Stimulated activated naive CD4-positive, alpha-beta T cell treated with Interleukin-2 at 50 U/mL for 16 hours (primary cell): ENCODE measurements around the gene CPA5.

Experiments
- DNase-seq: peaks from one replicate; lab custom pipeline; 2025; lab: John Stamatoyannopoulos, UW

Gene CPA5

DNA sequence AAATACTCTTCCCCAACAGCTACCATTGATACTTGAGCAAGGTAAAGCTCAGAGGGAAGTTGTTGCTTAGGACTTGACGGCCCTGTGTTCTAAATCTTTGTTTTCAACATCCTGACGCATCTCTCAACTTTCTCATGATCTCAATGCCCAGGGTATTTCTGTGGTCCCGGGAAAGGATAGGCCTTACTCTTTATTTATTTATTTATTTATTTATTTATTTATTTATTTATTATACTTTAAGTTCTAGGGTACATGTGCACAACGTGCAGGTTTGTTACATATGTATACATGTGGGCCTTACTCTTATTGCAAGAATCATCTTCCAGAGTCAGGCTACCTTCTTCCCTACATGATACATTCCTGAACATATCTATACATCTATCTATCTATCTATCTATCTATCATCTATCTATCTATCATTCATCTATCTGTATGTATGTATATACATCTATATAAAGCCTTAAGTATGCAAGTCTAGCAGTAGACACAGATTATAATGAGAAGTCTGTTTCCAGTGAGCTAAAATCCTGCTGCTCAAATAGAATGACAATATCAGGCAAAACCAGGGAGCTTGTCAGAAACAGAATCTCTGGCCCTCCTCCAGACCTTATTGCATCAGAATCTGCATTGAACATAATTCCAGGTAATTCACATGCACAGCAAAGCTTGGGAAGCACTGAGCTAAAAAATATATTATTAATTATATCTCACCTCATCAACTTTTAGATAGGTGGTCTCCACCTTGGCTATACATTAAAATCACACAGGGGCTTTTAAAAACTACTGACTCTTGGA, 12.2 kb upstream of the CPA5 start:
- no peak for DNase-seq

DNA sequence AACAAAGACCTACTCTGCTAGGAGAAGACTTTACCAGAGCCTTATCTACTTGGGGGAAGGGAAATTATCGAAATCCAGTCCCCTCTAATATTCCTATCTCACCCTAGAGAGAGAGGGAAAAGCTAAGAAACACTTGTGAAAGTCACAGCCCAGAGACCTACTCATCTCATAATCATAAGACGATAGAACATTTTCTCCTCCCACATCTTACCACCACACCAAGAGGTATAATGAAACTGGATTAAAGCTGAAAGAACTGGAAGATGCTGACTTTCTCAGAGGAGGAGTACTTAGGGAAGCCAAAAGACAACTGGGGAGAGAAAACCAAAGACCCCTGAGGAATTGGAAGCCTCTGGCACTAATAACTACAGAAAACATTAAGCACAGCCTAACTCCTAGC, 10.8 kb upstream of the CPA5 start:
- DNase-seq = no peak

DNA sequence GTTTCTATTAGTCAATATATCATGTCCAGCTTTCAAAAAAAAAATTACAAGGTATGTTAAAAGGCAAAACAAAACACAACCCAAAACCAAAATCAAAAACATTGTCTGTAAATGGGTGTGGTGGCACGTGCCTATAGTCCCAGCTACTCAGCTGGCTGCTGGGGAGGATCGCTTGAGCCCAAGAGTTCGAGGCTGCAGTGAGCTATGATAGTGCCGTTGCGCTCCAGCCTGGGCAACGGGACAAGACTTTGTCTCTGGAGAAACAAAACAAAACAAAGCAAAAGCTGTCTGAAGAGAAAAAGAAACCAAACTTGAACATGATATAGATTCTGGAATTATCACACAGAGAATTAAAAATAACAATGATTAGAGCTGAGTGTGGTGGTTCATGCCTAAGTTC, 10.3 kb upstream of the CPA5 start:
- DNase-seq = no peak

DNA sequence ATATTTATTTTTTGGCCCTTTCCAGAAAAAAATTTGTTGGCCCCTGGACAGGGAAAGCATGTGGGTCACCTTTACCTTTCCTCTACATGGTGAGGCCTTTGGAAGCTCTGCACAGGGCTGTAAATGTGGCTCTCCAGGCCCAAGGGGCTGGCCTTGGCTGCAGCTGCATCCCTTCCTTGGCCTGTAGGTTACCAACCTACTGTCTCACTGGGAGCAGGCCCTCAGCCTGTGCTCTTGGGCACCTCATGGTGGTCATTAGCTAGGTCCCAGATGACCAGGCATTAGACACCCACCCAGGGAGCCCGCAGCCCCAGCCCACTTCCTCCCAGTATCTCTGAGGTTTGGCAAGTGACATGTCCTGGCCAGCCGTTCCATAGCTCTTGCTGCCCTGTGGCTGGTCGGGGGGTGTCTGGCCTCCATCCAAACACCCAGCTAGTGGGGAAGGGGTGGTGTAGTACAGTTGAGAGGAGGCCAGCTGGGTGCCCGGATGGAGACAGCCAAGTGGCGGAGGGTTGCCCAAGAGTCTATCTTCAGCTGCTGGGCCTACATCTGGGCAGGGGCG, 7.1 kb upstream of the CPA5 start:
- no peak for DNase-seq

DNA sequence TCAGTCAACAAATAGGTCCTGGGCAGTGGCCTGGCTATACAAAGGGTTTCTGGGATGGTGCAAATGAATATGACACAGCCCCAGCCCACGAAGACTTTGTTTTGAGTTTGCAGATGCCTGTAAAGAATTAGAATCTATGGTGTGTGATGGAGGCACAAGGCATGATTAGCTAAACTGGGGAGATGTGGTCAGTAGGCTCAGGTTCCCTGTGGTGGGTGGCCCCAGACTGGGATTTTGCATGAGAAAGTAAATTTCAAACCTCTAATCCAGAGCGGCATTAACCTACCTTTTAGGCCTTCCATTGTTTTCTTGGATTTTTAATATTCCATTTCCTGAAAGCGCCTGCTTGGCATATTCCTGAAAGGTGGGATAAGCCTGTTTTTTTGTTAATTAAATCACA, 6.4 kb upstream of the CPA5 start:
- DNase-seq = no peak

DNA sequence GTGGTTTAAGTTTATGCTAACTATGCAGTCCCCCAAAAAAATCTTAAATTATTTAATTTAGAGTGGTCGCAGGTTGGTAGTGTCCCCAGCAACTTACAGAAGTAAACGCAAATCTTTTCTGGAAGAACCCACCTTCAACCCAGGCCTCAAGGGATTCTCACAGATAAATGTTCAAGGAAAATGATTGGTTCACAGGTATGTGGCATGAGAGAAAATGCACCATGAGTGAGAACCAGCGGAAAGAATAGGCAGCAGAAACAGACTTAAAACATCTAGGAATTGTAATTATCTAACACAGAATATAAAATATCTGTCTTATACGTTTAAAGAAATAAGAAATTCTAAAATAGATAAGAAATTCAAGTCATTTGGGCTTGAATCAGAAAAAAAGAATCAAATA, 2.7 kb upstream of the CPA5 start:
- no peak for DNase-seq

DNA sequence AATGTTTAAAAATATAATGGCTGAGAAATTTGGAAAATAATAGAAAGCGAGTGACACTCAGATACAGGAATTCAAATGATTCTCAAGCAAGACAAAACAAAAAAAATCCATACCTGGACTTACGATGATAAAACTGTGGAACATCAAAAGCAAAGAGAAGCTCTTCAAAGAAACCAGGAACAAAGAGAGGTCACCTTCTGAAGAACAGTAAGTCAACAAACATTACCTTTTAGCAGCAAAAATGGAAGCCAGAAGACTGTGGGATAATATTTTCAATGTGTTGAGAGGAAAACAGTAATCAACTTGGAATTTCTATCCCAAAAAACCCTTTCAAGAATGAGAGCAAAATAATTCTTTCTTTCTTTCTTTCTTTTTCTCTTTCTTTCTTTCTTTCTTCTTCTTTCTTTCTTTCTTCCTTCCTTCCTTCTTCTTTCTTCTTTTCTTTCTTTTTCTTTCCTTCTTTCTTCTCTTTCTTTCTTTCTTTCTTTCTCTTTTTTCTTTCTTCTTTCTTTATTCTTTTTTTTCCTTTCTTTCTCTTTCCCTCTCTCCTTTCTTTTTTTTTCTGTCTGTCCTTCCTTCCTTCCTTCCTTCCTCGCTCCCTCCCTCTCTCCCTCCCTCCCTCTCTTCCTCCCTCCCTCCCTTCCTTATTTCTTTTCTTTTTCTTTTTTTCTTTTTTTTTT, 1.8 kb upstream of the CPA5 start:
- no peak for DNase-seq

DNA sequence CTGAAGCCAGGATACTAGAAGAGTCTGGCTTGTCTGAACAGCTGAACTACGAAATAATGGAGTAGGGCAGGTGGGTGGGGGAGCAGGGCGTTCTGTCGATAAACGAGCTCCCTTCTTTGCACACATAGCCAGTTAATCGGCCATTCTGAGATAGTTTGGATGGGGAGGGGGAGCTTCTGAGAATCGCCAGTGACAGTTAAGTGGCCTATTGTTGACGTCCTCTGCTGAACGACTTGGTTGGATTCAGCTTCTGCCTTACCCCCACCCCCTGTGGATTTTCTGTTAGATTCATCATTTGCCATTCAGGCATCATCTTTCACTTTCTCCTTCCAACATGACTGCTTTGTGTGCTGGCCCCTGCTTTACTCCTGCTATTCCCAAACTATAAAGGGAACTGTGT, 520 bp downstream of the CPA5 start:
- no peak for DNase-seq

DNA sequence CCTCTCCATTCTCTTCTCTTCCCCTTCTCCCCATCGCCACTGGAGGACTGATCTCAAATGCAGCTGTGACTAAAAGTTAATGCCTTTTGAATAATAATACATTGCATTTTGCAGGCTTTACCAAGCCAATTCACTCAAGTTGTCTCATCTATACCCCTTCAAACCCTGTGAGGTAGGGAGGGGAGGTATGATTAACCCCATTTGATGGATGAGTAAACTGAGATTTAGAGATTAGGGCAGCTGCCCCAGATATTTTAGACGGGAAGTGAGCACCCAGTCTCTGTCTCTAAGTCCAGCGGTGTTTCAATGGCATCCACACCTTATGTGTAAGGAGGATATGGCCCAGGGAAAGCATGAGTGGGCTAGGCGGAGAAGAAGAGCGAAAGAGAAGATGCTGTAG, 1.1 kb downstream of the CPA5 start:
- no peak for DNase-seq

DNA sequence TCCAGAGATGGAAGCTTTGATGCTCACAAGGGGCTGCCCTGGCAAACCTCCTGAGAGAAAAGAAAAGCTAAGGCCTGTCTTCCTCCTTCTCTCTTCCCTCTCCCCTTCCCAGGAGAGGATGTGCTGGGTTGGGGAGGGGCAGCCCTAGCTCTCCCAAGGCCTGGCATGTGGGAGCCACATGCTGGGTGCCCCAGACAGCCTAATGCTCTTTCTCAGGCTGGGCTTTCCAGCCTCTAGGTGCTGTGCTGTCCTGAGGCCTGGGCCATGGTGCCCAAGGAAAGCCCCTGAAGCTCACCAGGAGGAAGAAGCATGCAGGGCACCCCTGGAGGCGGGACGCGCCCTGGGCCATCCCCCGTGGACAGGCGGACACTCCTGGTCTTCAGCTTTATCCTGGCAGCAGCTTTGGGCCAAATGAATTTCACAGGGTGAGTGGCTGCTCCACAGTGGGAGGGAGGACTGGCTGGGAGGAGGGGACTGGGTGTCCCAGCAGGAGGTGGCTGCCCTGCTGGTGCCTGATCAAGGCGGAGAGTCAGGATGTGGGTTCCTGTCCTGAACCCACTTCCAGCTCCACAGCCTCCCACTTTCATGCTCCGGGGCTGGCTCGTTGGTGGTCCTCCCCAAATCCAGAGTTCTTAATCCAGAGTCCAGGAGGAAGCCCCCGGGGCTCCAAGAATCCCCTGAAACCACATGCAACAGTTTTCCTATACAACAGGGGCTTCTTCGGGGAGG, 1.7 kb downstream of the CPA5 start:
- DNase-seq = no peak

DNA sequence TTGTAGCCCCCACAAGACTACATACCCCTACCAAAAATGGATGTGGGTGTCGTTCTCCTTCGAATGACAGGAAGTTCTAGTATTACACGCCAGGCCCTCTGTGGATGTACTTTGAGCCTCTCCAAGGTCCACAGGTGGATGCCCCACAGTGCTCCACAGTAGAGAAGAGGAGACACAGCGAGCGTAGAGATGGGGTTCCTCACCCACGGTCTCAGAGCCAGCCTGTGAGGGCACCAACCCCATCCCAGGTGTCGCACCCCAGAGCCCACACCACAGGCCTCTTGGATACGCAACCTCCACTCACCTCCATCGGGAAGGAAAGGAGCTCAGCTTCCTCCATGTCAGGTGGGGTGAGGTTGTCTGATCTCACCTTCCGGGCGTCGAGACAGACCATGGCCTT, 2.3 kb downstream of the CPA5 start:
- DNase-seq = no peak

DNA sequence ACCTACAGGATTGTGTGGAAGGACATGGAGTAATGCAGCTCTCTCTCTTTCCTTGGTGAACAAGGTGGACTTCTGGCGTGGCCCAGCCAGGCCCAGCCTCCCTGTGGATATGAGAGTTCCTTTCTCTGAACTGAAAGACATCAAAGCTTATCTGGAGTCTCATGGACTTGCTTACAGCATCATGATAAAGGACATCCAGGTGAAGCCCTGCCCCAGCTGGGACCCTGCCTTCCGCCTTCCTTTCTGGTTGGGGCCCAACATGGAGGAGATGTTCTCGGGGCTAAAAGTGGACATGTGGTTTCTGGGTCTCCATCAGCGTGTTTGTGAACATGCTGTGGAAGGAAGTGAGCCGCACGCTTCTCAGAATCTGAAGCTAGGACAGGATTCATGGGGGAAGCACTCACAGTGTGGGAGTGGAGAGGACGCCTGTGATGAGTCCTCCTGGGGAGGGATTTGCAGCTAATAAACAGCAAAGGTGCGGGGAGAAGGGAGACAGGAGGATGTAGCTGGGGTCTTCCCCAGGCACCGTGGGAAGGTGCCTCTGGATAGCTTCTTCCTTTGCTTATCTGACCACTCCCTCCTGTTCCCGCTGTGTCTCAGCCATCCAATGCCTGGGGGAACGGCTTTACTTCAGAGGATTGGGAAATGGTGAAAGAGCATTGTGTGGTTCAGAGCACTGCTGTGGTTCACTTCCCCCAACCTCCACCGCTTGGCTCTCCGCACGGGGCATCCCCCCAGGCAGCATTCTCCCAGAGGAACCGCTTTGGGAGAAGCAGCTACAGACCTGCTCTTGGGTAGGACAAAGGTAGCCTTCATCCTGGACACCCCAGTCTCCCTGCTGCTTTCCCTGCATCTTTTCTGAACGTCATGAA, 5.5 kb downstream of the CPA5 start:
- no peak for DNase-seq

DNA sequence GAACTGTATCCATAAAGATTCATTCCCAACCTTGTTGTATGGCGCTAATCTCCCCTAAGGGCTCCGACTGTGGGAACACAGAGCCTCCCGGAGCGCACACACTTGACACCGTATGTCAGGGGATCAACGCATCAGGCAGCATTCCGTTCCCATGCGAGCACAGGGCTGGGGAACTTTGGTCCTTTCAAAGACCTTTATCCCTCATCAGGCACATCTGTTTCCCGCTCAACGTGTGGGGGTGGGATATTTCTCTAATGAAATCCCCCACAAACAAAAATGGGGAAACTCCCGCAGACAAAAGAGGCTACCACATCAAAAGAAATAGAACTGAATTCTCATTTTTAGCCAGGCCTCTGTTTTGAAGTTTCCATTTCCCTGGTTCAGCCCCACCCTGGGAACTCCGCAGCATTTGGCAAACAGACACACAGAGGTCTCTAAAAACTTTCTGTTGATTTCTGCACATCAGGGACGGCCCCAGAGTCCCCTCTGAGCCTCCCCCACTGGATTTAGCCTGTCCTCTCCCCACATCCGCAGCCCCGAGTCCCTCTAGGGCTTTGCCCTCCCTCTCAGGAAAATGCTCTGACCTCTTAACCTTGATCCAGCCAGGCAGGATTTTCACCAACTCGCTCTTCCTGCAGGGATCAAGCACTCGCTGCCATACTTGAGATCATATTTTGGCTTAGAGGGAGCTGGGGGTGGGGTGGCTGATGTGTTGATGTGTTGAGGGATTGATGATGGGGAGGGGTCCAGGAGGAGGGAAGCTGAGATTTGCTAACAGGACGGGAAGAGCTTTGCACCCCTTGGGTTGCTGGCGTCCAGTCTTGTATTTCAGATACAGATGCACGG, 6.6 kb downstream of the CPA5 start:
- no peak for DNase-seq

DNA sequence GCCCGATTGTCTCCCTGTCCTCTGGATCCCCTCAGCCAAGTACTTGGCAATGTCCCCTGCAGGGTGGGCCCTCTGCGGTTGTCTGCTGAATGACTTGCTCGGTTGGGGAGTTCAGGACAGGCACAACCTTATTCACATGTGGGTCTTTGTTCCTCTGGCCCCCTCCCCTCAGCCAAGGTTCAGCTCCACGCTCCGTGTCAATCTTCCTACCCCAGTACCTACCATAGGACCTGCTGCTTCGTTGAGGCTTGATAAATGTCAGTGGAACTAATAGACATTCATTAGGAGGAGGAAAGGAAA, 7.1 kb downstream of the CPA5 start:
- no peak for DNase-seq

DNA sequence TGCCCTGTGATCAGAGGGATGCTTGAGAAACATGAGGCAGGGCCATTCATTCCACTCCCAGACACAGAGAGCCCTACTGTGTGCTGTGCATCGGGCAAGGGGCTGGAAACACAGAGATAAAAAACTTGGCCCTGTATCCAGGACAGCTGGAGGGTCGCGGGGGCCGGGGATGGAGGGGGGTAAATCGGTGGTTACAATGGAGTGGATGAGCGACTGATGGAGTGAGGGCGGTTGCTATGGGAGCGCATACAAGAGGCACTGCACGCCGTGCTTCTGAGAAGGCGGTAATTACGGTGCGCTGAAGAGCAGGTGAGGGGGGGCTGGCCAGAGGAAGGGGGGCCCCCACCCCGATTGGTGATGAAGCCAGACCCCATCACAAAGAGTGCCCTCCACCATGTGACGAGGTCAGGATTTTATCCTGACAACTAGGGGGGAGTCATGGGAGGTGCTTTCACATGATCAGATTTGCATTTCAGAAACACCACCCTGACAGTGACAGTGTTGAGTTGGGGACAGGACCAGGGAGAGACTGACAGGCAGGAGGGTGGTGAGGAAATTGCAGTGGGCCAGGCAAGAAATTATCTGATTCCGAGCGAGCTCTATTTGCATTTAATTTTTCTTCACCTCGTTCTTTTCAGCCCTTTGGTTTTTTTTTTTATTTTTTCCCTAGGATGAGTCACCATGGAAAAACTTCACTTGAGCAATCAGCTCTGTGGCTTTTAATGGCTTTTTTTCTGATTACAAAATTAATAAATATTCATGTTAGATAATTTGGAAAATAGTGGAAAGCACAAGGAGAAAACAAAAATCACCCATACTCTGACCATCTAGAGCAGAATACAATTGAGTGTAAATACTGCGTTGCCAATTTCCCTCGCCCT, 7.8 kb downstream of the CPA5 start:
- DNase-seq = no peak

DNA sequence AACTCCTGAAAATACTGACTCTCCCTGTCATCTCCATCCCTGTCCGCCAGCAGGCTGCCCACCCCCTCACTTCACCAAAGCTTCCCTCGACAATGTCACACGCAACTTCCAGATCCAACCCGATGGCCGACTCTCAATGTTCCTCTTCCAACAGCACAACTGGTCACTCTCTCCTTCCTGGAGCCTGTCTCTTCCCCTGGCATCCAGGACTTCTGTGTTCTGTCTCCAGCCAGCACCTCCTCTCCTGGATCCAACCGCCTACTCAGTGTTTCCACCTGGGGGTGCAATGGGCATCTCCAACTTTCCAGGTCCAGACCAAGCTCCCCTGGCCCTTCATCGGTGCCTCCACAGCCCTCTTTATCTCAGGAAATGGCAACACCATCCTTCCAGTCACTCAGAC, 8.6 kb downstream of the CPA5 start:
- DNase-seq = no peak

DNA sequence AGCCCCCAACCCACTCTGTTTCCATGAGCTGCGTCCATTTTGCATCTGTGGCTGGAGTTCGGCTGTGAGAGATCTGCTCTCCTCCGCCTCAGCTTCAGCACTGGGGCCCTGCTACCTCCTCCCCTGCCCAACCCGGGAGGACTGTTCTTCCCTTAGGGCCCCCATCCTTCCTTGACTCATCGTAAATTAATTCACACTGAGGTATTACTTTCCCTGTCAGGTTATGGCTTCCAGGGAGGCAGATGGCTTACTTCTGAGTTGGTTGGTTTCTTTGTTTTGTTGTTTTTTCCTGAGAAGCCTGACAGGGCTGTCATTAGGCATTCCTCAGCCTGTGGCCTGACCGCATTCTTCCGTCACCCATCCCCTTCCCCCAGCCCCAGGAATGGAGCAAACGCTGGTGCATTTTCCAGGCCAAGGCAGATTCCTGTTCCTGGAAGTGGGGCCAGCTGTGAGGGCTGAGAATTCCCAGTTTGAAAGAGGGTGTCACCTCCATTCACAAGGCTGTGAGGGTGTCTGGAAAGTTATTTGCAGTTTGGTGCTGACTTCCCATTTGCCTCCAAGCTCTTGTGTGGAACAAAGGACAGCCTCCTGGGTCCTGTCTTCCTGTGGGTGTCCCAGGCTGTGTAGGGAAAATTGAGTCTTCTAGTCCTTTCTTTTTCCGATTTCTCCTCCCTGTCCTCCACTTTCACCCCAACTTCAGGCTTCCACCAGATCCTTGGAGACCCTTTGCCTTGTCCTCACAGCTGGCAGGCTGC, 11.7 kb downstream of the CPA5 start:
- no peak for DNase-seq

DNA sequence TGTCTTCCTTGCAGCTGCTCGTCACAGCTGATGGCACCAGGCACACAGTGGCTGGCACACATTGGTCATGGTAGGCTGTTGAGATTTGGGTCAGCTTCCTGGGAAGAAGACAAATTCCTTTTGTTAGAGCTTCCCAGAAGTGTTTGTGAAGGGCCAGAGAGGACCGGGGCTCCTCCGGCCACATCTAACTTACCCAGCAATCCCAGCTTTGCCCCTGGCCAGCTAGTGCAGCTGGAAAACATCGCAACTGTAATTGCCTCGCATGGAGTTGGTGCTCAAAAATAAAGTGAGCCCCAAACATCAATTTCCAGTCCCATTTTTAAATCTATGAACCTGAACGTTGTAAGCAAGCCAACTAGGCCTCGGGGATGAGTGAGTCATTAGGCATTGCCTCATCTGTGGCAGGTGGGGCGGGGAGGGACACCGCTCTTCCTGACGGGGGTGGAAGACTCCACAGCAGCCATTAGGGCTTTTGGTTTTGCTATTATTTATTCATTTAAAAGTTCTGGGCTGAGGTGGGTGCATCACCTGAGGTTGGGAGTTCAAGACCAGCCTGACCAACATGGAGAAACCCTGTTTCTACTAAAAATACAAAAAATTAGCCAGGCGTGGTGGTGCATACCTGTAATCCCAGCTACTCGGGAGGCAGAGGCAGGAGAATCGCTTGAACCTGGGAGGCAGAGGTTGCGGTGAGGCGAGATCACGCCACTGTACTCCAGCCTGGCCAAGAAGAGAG, 12.4 kb downstream of the CPA5 start:
- DNase-seq = no peak

DNA sequence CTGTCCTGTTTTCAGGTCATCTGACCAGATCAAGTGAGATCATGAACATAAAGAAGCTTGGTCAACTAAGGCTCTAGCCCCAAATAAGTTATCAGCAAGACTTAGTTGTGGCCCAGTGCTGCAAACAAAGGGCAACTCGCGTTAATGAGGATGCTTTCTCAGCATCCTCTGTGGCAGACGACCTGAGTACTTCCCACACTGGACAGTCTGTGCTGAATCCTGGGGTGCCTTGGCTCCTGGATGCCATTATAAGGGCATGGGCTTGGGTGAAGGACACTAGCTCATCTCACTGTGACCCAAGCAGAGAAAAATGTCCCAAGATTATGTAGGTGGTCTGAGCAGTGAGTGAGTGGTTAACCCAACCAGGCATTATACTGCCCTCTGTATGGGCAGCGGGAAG, 13.9 kb downstream of the CPA5 start:
- no peak for DNase-seq
